CD4-positive, alpha-beta T cell (primary cell): ENCODE measurements around the gene ARHGAP6. TPM values are rescaled to one million over a fixed set of nuclear protein-coding genes. Genes with fewer than 3 reads are reported as not detected.

Experiments used
- ATAC-seq: fragments of 200-7000 bp; cut with Tn5 transposase; one replicate; pipeline ENCODE4 v1.10.0; 2022; ENCODE audit warnings: mild to moderate bottlenecking; ENCODE audit not compliant: poor library complexity
- CTCF ChIA-PET: fragments of 350-600 bp; sonication (Branson Sonifier 250); formaldehyde crosslinking; loops from one replicate; lab custom pipeline; 2021; ENCODE audit warnings: antibody characterized with exemption, inconsistent platforms; lab: Charles Lee
- POLR2A ChIA-PET: fragments of 350-600 bp; sonication (Branson Sonifier 250); formaldehyde crosslinking; loops from one replicate; lab custom pipeline; 2021; ENCODE audit warnings: antibody characterized with exemption, inconsistent platforms; lab: Charles Lee
- DNase-seq, 14 experiments: peaks; one replicate each; pipeline ENCODE4 v3.0.0-alpha.2; 2013 to 2020; ENCODE audit warnings: mixed read lengths in 2 of 14
- H3K27ac ChIP-seq, 2 donors: one replicate each; pipeline versions ENCODE4 v1.5.1 to v1.7.0; 2013; ENCODE audit warnings: low read length in 2 of 2, low read depth in 1 of 2, mild to moderate bottlenecking in 1 of 2
- H3K27me3 ChIP-seq, 2 experiments: 1 replicate in 1 of 2; 2 replicates in 1 of 2; pipeline versions ENCODE4 v1.6.1 to v1.7.0; 2013; ENCODE audit warnings: low read length in 2 of 2, control low read depth in 1 of 2, mild to moderate bottlenecking in 1 of 2, moderate library complexity in 1 of 2; ENCODE audit not compliant: insufficient read depth in 2 of 2, control insufficient read depth in 1 of 2
- H3K36me3 ChIP-seq: one replicate; pipeline ENCODE4 v1.6.1; 2013; ENCODE audit warnings: low read length, control low read depth; ENCODE audit not compliant: insufficient read depth
- H3K4me1 ChIP-seq: one replicate; pipeline ENCODE4 v1.6.1; 2013; ENCODE audit warnings: low read length, control low read depth; ENCODE audit not compliant: insufficient read depth
- H3K4me3 ChIP-seq: one replicate; pipeline ENCODE4 v1.5.1; 2013; ENCODE audit warnings: mild to moderate bottlenecking, low read length, moderate library complexity
- H3K9me3 ChIP-seq, 2 experiments: 1 replicate in 1 of 2; 2 replicates in 1 of 2; pipeline versions ENCODE4 v1.6.1 to v1.7.0; 2013; ENCODE audit warnings: low read length in 2 of 2, mild to moderate bottlenecking in 2 of 2, control low read depth in 1 of 2, moderate library complexity in 1 of 2; ENCODE audit not compliant: control insufficient read depth in 1 of 2, insufficient read depth in 1 of 2
- H3K27ac Mint-ChIP-seq: one replicate; pipeline ENCODE4 v1.8.0; 2020; ENCODE audit warnings: mixed read lengths
- H3K27me3 Mint-ChIP-seq: one replicate; pipeline ENCODE4 v1.8.0; 2021; ENCODE audit warnings: mixed read lengths
- H3K36me3 Mint-ChIP-seq: one replicate; pipeline ENCODE4 v1.8.0; 2021; ENCODE audit warnings: low read depth, mixed read lengths
- H3K4me1 Mint-ChIP-seq: one replicate; pipeline ENCODE4 v1.8.0; 2021; ENCODE audit warnings: low read depth, mixed read lengths
- H3K4me3 Mint-ChIP-seq: one replicate; pipeline ENCODE4 v1.8.0; 2020; ENCODE audit warnings: mild to moderate bottlenecking, mixed read lengths
- H3K9me3 Mint-ChIP-seq: one replicate; pipeline ENCODE4 v1.8.0; 2020; ENCODE audit warnings: mixed read lengths
- intact Hi-C, 2 experiments: fragments of 100-400 bp; cut with DNase I in 1 of 2; cut with micrococcal nuclease in 1 of 2; formaldehyde crosslinking; loops; one replicate each; pipeline versions ENCODE4 v1.15.1 to v1.9.0; 2023 to 2025; cut with DNase I, micrococcal nuclease
- total RNA-seq, 174 experiments: library from RNA in 2 of 174; stranded (reverse) in 2 of 174; gene quantifications; one replicate each; pipeline ENCODE4 v1.2.3 and lab custom pipeline; 2021 to 2026
- TF ChIP-seq, protein P1 (sequence below): fragments of 200-600 bp; IDR thresholded peaks from one replicate; pipeline ENCODE4 v1.8.0; 2022; ENCODE audit warnings: antibody characterized with exemption, mild to moderate bottlenecking

ARHGAP6 gene
- total RNA-seq, 2 experiments from 2014 or later = not detected

DNA sequence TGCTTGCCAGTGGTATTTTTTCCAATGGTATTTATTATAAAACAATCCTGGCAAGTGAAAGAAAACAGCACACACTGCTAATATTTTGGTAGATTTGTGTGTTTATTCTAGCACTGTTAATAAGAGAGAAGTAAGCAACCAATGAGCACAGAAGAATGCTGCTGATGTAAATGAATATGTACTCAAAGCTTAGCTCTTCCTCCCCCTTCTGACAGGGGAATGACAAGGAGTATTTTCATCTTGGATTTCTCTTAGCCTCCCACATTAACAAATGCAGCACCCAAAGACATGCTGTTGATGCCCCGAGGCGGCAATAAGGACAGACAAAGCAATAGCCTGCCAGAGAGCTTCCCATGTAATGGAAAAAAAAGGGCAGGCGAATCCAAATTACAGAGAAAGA is 18.6 kb downstream of the ARHGAP6 start:
- DNase-seq (no peak), ATAC-seq (no peak)
- TF ChIP-seq, protein P1, sequence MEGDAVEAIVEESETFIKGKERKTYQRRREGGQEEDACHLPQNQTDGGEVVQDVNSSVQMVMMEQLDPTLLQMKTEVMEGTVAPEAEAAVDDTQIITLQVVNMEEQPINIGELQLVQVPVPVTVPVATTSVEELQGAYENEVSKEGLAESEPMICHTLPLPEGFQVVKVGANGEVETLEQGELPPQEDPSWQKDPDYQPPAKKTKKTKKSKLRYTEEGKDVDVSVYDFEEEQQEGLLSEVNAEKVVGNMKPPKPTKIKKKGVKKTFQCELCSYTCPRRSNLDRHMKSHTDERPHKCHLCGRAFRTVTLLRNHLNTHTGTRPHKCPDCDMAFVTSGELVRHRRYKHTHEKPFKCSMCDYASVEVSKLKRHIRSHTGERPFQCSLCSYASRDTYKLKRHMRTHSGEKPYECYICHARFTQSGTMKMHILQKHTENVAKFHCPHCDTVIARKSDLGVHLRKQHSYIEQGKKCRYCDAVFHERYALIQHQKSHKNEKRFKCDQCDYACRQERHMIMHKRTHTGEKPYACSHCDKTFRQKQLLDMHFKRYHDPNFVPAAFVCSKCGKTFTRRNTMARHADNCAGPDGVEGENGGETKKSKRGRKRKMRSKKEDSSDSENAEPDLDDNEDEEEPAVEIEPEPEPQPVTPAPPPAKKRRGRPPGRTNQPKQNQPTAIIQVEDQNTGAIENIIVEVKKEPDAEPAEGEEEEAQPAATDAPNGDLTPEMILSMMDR = no peak
- no peak overlapping the region for H3K4me3 ChIP-seq
- ChIA-PET POLR2A (no interaction called here), CTCF (no interaction called here)
- intact Hi-C loops = no loop called here
- Mint-ChIP-seq H3K4me1 (no peaks in the 10 kb centered on the region), H3K4me3 (no peak overlapping the region), H3K27me3 (peaks cover 21% of the 10 kb centered on the region), H3K36me3 (no peaks in the 10 kb centered on the region), H3K9me3 (no peaks in the 10 kb centered on the region), H3K27ac (no peak overlapping the region)
- H3K9me3 ChIP-seq = no peaks in the 10 kb centered on the region
- H3K27me3 ChIP-seq = no peaks in the 10 kb centered on the region
- H3K27ac ChIP-seq = no peak overlapping the region
- no peaks in the 10 kb centered on the region for H3K36me3 ChIP-seq
- no peaks in the 10 kb centered on the region for H3K4me1 ChIP-seq

DNA sequence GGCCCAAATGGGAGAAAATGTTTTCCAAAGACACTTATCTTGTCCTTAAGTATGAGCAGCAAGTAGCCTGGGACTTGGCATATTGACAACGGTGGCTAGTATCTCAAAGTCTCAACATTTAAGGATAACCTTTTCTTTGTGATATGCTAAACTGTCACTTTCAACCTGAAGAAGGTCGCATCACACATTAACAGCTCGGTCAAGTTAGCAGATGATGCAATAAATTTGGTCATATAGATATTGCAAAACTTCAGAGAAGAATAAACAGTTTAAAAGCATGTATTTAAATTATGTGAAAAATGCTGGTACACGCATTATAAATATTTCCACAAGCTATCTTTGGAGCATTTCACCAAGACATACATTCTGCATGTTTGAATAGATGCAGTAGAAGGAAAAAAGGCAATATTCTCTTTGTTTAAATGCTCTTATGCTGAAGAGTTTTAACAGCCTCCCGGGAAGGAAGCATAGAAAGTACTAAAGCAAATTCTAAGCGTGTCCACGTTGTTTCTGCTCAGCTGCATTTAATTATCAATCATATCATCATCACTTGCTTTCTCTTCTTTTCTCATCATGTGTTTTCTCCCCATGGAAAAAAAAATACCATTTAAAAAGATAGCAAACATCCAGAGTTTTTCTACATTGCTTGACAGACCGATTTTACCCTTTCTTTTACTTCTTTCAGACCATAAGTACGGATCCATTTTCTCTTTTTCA is 24.2 kb downstream of the ARHGAP6 start:
- Mint-ChIP-seq H3K4me3 (no peak overlapping the region), H3K9me3 (no peaks in the 10 kb centered on the region), H3K27me3 (peaks cover 38% of the 10 kb centered on the region), H3K4me1 (no peaks in the 10 kb centered on the region), H3K27ac (no peak overlapping the region), H3K36me3 (no peaks in the 10 kb centered on the region)
- Histone ChIP-seq H3K27ac (no peak overlapping the region), H3K36me3 (no peaks in the 10 kb centered on the region), H3K9me3 (no peaks in the 10 kb centered on the region), H3K4me1 (no peaks in the 10 kb centered on the region), H3K27me3 (peaks cover 0 to 12% of the 10 kb centered on the region in 2 experiments), H3K4me3 (no peak overlapping the region)
- ChIA-PET CTCF (no interaction called here), POLR2A (no interaction called here)
- TF ChIP-seq, protein P1 = no peak
- ATAC-seq = no peak
- DNase-seq = no peak
- intact Hi-C loops = no loop called here

DNA sequence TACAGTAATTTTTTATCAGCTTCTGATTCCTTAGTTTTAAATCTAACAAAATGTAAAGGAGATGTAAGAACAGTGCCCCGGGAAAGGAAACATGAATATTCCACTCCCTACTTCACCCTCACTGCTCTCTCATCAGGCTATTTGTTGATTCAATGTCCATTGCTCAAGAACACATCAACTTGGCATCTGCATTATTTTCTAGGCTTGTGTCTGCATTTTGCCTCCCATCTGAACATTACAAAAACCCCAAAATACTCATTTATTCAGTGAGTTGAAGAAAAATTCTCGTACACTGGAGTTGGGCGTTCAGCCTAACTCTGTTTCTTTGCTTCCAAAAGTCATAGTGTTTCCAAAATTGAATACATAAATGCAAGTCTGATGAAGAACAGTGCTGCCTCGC is 25.6 kb downstream of the ARHGAP6 start:
- ChIA-PET POLR2A (no interaction called here), CTCF (no interaction called here)
- no peaks in the 10 kb centered on the region for H3K9me3 Mint-ChIP-seq
- no peaks in the 10 kb centered on the region for H3K4me1 ChIP-seq
- intact Hi-C loops = no loop called here
- TF ChIP-seq, protein P1 = no peak
- ATAC-seq (no peak), DNase-seq (no peak)
- H3K36me3 ChIP-seq = no peaks in the 10 kb centered on the region
- H3K4me1 Mint-ChIP-seq = no peaks in the 10 kb centered on the region
- H3K27ac ChIP-seq = no peak overlapping the region
- no peak overlapping the region for H3K27ac Mint-ChIP-seq
- H3K36me3 Mint-ChIP-seq = no peaks in the 10 kb centered on the region
- peaks cover 33% of the 10 kb centered on the region for H3K27me3 Mint-ChIP-seq
- no peak overlapping the region for H3K4me3 ChIP-seq
- H3K4me3 Mint-ChIP-seq = no peak overlapping the region
- peaks cover 0 to 12% of the 10 kb centered on the region in 2 experiments for H3K27me3 ChIP-seq
- no peaks in the 10 kb centered on the region for H3K9me3 ChIP-seq
